Stimulated activated CD8-positive, alpha-beta memory T cell treated with anti-CD3 and anti-CD28 coated beads, Interleukin-2, amount 100 ng/mL, for 48 hours (primary cell): ENCODE measurements around the gene MEIS1.

Source experiments
- DNase-seq, 2 donors: peaks; one replicate each; pipeline ENCODE4 v3.0.0-alpha.2; 2020; ENCODE audit warnings: low read depth in 2 of 2

The MEIS1 gene

GRCh38 chr2:66566726-66567399 lies 131.9 kb downstream of the MEIS1 start:
- no peak for DNase-seq

- DNase-seq, result no peak
Observed at GRCh38 chr2:66567729-66568128, 132.8 kb downstream of the MEIS1 start.

- no peak for DNase-seq
Observed at GRCh38 chr2:66568650-66569300, 133.8 kb downstream of the MEIS1 start.

- DNase-seq, result no peak
Observed at GRCh38 chr2:66569321-66569851, 134.5 kb downstream of the MEIS1 start.

GRCh38 chr2:66569974-66570373 lies 135.0 kb downstream of the MEIS1 start:
- no peak for DNase-seq

- DNase-seq, result no peak
Observed at GRCh38 chr2:66570471-66570870, 135.5 kb downstream of the MEIS1 start.

- DNase-seq, result no peak
Observed at GRCh38 chr2:66571918-66572317, 137.0 kb downstream of the MEIS1 start.

GRCh38 chr2:66572391-66572790 lies 137.5 kb downstream of the MEIS1 start:
- DNase-seq, result no peak

GRCh38 chr2:66573416-66573815 lies 138.5 kb downstream of the MEIS1 start:
- no peak for DNase-seq

- DNase-seq, result no peak
Observed at GRCh38 chr2:66573821-66574233, 138.9 kb downstream of the MEIS1 start.

- DNase-seq, result no peak
Observed at GRCh38 chr2:66574701-66575624, 140.0 kb downstream of the MEIS1 start.

- no peak for DNase-seq
Observed at GRCh38 chr2:66575625-66576310, 140.8 kb downstream of the MEIS1 start.

- DNase-seq, result no peak
Observed at GRCh38 chr2:66576311-66576560, 141.3 kb downstream of the MEIS1 start.

GRCh38 chr2:66576561-66577320 lies 141.8 kb downstream of the MEIS1 start:
- DNase-seq, result no peak

GRCh38 chr2:66577321-66578053 lies 142.6 kb downstream of the MEIS1 start:
- no peak for DNase-seq

- no peak for DNase-seq
Observed at GRCh38 chr2:66578054-66578686, 143.2 kb downstream of the MEIS1 start.

- DNase-seq, result no peak
Observed at GRCh38 chr2:66578687-66579106, 143.8 kb downstream of the MEIS1 start.

- DNase-seq, result no peak
Observed at GRCh38 chr2:66579186-66580126, 144.5 kb downstream of the MEIS1 start.
